Gastroesophageal sphincter (tissue), 3 donors: ENCODE data around the gene KIF26A.

ENCODE experiments used
- POLR2A ChIP-seq, 2 donors: fragments of 450-650 bp; IDR thresholded peaks; one replicate each; pipeline ENCODE4 v1.6.1; 2017; ENCODE audit warnings: antibody characterized with exemption in 2 of 2, mild to moderate bottlenecking in 2 of 2, moderate library complexity in 1 of 2
- TF ChIP-seq, protein P1 (sequence below), 4 experiments: fragments of 200-600 bp in 2 of 4; fragments of 450-650 bp in 2 of 4; sonication (generic) in 1 of 4; IDR thresholded peaks; one replicate each; pipeline ENCODE4 v1.5.1; 2017 to 2019; ENCODE audit warnings: antibody characterized with exemption in 4 of 4, mild to moderate bottlenecking in 2 of 4, moderate library complexity in 2 of 4

DNA sequence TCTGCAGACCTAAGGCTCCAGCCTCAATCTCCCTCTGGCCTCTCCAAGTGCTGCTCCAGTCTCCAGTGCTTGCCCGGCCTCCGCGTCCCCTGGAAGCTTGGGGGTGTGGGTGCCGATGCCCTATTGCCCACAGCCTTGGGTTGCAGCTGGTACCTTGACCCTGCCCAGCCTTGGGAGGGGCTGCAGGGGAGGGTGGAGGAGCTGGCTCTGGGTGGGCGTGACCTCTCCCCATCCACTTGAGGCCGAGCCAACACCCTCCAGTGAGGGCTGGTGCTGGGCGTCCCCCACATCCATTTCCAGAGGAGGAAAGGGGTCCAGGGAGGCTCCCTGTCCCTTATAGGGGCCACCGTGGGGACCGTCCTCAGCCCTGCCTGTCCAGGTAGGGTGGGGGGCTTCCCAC is 24.1 kb downstream of the KIF26A start:
- TF ChIP-seq, protein P1, sequence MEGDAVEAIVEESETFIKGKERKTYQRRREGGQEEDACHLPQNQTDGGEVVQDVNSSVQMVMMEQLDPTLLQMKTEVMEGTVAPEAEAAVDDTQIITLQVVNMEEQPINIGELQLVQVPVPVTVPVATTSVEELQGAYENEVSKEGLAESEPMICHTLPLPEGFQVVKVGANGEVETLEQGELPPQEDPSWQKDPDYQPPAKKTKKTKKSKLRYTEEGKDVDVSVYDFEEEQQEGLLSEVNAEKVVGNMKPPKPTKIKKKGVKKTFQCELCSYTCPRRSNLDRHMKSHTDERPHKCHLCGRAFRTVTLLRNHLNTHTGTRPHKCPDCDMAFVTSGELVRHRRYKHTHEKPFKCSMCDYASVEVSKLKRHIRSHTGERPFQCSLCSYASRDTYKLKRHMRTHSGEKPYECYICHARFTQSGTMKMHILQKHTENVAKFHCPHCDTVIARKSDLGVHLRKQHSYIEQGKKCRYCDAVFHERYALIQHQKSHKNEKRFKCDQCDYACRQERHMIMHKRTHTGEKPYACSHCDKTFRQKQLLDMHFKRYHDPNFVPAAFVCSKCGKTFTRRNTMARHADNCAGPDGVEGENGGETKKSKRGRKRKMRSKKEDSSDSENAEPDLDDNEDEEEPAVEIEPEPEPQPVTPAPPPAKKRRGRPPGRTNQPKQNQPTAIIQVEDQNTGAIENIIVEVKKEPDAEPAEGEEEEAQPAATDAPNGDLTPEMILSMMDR (IDR thresholded peaks at IDR 0.05), result no peak
- TF ChIP-seq POLR2A (IDR thresholded peaks at IDR 0.05), result no peak
